Osteocyte (in vitro differentiated cells): ENCODE measurements around the gene PDE3A. TPM values are rescaled to one million over a fixed set of nuclear protein-coding genes. Genes with fewer than 3 reads are reported as not detected.

Experiments
- DNase-seq: peaks from one replicate; pipeline ENCODE4 v3.0.0; 2021; ENCODE audit warnings: mixed read lengths; ENCODE audit not compliant: unreplicated experiment; ENCODE audit errors: extremely low spot score
- H3K27ac Mint-ChIP-seq: one replicate; pipeline ENCODE4 v1.8.0; 2021; ENCODE audit warnings: mild to moderate bottlenecking, mixed read lengths; ENCODE audit not compliant: unreplicated experiment
- H3K27me3 Mint-ChIP-seq: one replicate; pipeline ENCODE4 v1.8.0; 2021; ENCODE audit warnings: mixed read lengths; ENCODE audit not compliant: unreplicated experiment
- H3K36me3 Mint-ChIP-seq: one replicate; pipeline ENCODE4 v1.8.0; 2021; ENCODE audit warnings: mixed read lengths; ENCODE audit not compliant: unreplicated experiment
- H3K4me1 Mint-ChIP-seq: one replicate; pipeline ENCODE4 v1.8.0; 2021; ENCODE audit warnings: mixed read lengths; ENCODE audit not compliant: unreplicated experiment
- H3K4me3 Mint-ChIP-seq: one replicate; pipeline ENCODE4 v1.8.0; 2021; ENCODE audit warnings: mild to moderate bottlenecking, moderate library complexity, mixed read lengths; ENCODE audit not compliant: unreplicated experiment
- H3K9me3 Mint-ChIP-seq: one replicate; pipeline ENCODE4 v1.8.0; 2021; ENCODE audit warnings: mixed read lengths; ENCODE audit not compliant: unreplicated experiment
- total RNA-seq: library from RNA; stranded (reverse); gene quantifications from 2 replicates; pipeline ENCODE4 v1.2.1, GENCODE V29; 2021
- TF ChIP-seq, protein P1 (sequence below): fragments of 200-600 bp; sonication (generic); IDR thresholded peaks from 2 replicates; pipeline ENCODE4 v1.5.0; 2021; ENCODE audit warnings: antibody characterized with exemption, mild to moderate bottlenecking, moderate library complexity

The PDE3A gene
- total RNA-seq, 1 donor from 2014 or later: 27.8 TPM

DNA sequence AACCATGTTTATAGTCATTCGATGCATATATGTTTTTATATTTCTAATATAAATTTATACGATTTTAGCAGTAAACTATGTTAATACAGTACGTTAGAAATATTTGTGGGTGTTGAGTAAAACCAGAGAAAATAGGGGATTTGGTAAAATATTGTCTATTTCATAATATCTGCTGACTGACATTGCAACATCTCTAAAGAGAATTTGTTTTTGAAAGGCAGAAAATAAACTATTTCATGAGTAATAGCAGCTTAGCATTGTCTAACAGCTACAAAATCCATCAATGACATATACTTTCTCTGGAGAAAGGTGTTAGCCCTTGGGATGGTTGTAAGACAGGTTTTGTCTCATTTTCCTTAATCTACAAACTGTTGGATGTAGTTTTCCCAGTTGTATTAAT is 144.9 kb downstream of the PDE3A start:
- no peaks in the 10 kb centered on the region for H3K9me3 Mint-ChIP-seq
- H3K4me3 Mint-ChIP-seq: no peak overlapping the region
- DNase-seq: no peak
- H3K4me1 Mint-ChIP-seq: peaks cover 32% of the 10 kb centered on the region
- H3K27me3 Mint-ChIP-seq: no peaks in the 10 kb centered on the region
- H3K27ac Mint-ChIP-seq: no peak overlapping the region
- TF ChIP-seq, protein P1, sequence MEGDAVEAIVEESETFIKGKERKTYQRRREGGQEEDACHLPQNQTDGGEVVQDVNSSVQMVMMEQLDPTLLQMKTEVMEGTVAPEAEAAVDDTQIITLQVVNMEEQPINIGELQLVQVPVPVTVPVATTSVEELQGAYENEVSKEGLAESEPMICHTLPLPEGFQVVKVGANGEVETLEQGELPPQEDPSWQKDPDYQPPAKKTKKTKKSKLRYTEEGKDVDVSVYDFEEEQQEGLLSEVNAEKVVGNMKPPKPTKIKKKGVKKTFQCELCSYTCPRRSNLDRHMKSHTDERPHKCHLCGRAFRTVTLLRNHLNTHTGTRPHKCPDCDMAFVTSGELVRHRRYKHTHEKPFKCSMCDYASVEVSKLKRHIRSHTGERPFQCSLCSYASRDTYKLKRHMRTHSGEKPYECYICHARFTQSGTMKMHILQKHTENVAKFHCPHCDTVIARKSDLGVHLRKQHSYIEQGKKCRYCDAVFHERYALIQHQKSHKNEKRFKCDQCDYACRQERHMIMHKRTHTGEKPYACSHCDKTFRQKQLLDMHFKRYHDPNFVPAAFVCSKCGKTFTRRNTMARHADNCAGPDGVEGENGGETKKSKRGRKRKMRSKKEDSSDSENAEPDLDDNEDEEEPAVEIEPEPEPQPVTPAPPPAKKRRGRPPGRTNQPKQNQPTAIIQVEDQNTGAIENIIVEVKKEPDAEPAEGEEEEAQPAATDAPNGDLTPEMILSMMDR: no peak
- H3K36me3 Mint-ChIP-seq: no peaks in the 10 kb centered on the region

DNA sequence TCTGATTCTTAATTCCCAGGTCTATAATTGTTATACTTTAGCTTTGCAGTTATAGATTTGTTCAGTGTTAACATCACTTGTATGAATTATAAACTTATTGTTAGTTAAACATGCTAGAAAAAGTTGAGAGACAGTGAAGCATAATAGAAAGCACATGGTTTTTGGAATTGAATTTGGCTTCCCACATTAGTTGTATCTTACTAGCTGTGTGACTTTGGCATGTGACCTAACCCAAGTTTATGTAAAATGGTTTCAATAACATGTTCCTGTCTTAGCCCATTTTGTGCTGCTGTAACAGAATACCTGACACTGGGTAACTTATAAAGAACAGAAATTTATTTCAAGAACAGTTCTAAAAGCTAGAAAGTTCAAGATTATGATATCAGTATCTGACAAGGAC is 146.3 kb downstream of the PDE3A start:
- H3K4me3 Mint-ChIP-seq: no peak overlapping the region
- DNase-seq: no peak
- H3K4me1 Mint-ChIP-seq: peaks cover 37% of the 10 kb centered on the region
- H3K9me3 Mint-ChIP-seq: no peaks in the 10 kb centered on the region
- H3K36me3 Mint-ChIP-seq: no peaks in the 10 kb centered on the region
- H3K27ac Mint-ChIP-seq: no peak overlapping the region
- TF ChIP-seq, protein P1: no peak
- no peaks in the 10 kb centered on the region for H3K27me3 Mint-ChIP-seq

DNA sequence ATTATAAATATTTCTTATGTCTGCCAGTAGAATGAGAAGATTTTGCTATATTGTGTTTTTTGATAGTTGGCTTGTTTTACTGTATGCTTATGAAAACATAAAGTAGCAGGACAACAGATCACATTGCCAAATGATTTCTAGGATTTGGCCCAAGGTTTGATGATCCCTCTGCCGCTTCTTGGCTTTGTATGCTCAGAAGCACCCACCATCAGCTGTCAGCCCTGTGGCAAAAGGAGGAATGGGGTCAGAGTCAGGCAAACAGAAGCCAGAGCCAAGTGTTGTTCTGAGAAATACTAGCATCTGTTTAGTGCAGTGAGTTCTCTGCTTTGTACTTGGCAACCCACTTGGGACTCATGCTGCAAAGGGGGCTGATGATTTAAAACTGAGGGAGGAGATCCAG is 152.2 kb downstream of the PDE3A start:
- no peak for DNase-seq
- TF ChIP-seq, protein P1: no peak
- H3K4me1 Mint-ChIP-seq: peaks cover 51% of the 10 kb centered on the region
- peak overlapping the region; percentile 70 for H3K27ac Mint-ChIP-seq
- no peaks in the 10 kb centered on the region for H3K36me3 Mint-ChIP-seq
- H3K27me3 Mint-ChIP-seq: no peaks in the 10 kb centered on the region
- H3K4me3 Mint-ChIP-seq: no peak overlapping the region
- no peaks in the 10 kb centered on the region for H3K9me3 Mint-ChIP-seq

DNA sequence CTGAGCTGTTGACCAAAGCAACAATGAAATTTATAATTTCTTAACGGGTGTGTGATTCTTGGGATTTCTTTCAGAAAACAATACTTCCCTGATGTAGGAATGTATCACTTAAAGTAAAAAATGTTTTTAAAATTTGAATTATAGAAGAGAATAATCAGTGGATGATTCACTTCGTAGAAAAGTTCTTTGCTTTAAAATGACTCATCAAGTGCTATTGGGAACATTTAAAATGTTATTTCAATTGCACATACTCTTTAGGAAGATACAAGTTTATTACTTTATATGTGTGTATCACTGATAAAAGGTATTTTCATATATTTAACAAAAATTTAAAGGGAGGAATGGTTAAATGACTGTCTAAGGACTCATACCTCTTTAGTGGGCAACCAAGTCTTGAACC is 155.3 kb downstream of the PDE3A start:
- TF ChIP-seq, protein P1: no peak
- Mint-ChIP-seq H3K27ac (peak overlapping the region; percentile 80), H3K4me3 (no peak overlapping the region), H3K4me1 (peaks cover 72% of the 10 kb centered on the region), H3K9me3 (no peaks in the 10 kb centered on the region), H3K27me3 (no peaks in the 10 kb centered on the region), H3K36me3 (no peaks in the 10 kb centered on the region)
- DNase-seq: no peak

DNA sequence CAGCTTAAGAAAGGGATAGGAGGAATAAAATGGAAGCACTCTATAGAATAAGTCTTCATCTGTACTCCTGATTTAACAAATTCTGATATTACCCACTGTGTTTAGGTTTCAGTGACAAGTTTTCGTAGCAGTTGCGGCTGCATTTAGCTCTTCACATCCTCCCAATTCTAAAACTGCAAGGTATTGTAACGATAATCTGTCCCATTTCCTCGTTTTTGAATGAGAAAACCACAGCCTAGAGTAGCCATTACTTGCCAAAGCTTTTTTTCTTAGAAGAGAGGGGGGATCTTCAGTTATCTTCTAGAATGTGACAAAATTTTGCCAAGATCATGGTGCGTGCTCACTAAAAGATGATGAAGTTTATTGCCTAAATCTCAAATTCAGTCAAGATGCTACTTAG is 155.8 kb downstream of the PDE3A start:
- no peak for DNase-seq
- H3K27me3 Mint-ChIP-seq: no peaks in the 10 kb centered on the region
- H3K36me3 Mint-ChIP-seq: no peaks in the 10 kb centered on the region
- peaks cover 73% of the 10 kb centered on the region for H3K4me1 Mint-ChIP-seq
- TF ChIP-seq, protein P1: no peak
- H3K4me3 Mint-ChIP-seq: no peak overlapping the region
- peak overlapping the region; percentile 80 for H3K27ac Mint-ChIP-seq
- H3K9me3 Mint-ChIP-seq: no peaks in the 10 kb centered on the region
